Vagina (tissue), 2 donors: ENCODE results near the gene NECTIN2. TPM values are rescaled to one million over a fixed set of nuclear protein-coding genes. Genes with fewer than 3 reads are reported as not detected.
"Not testable (repeated sequence)": the region's sequence is repeated elsewhere in the genome, so short reads cannot be mapped to it uniquely, and the experiment has no call there.

Experiments
- DNase-seq, 2 donors: peaks; one replicate each; pipeline ENCODE4 v3.0.0-alpha.2; 2017; ENCODE audit errors: extremely low spot score in 2 of 2
- H3K27ac ChIP-seq: fragments of 200-600 bp; sonication (generic); one replicate; pipeline ENCODE4 v1.5.1; 2019
- H3K27me3 ChIP-seq: fragments of 200-600 bp; sonication (generic); one replicate; pipeline ENCODE4 v1.5.1; 2019
- H3K36me3 ChIP-seq, 2 donors: fragments of 200-600 bp; sonication (generic); one replicate each; pipeline ENCODE4 v1.5.1; 2017 to 2019
- H3K4me1 ChIP-seq: fragments of 200-600 bp; sonication (generic); one replicate; pipeline ENCODE4 v1.5.1; 2019
- H3K4me3 ChIP-seq, 2 donors: fragments of 200-600 bp; sonication (generic); 1 replicate in 1 of 2; 2 replicates in 1 of 2; pipeline ENCODE4 v1.5.1; 2016 to 2019
- H3K9me3 ChIP-seq: fragments of 200-600 bp; sonication (generic); one replicate; pipeline ENCODE4 v1.5.1; 2019
- POLR2A ChIP-seq, 2 donors: fragments of 450-650 bp; IDR thresholded peaks; one replicate each; pipeline ENCODE4 v1.6.1; 2017; ENCODE audit warnings: antibody characterized with exemption in 2 of 2, mild to moderate bottlenecking in 2 of 2, moderate library complexity in 2 of 2
- POLR2AphosphoS5 ChIP-seq, 2 donors: sonication (generic); formaldehyde crosslinking; IDR thresholded peaks; one replicate each; pipeline ENCODE4 v1.9.0; 2017; ENCODE audit warnings: antibody characterized with exemption in 2 of 2, mild to moderate bottlenecking in 2 of 2, low read depth in 1 of 2; ENCODE audit not compliant: insufficient read depth in 1 of 2
- intact Hi-C: fragments of 100-400 bp; cut with DNase I; formaldehyde crosslinking; loops from one replicate; pipeline ENCODE4 v1.15.1; 2023
- total RNA-seq: library from RNA; depleted of rRNA; stranded (reverse); fragments of >200 nt; gene quantifications from one replicate; pipeline ENCODE4 v1.2.3, GENCODE V29; 2016
- TF ChIP-seq, protein P1 (sequence below), 3 experiments: fragments of 450-650 bp in 2 of 3; fragments of 200-600 bp in 1 of 3; sonication (generic) in 1 of 3; IDR thresholded peaks; one replicate each; pipeline ENCODE4 v1.5.1; 2017 to 2019; ENCODE audit warnings: antibody characterized with exemption in 3 of 3, mild to moderate bottlenecking in 2 of 3, moderate library complexity in 2 of 3

The NECTIN2 gene
- total RNA-seq, 1 donor from 2014 or later = 72.9 TPM

DNA sequence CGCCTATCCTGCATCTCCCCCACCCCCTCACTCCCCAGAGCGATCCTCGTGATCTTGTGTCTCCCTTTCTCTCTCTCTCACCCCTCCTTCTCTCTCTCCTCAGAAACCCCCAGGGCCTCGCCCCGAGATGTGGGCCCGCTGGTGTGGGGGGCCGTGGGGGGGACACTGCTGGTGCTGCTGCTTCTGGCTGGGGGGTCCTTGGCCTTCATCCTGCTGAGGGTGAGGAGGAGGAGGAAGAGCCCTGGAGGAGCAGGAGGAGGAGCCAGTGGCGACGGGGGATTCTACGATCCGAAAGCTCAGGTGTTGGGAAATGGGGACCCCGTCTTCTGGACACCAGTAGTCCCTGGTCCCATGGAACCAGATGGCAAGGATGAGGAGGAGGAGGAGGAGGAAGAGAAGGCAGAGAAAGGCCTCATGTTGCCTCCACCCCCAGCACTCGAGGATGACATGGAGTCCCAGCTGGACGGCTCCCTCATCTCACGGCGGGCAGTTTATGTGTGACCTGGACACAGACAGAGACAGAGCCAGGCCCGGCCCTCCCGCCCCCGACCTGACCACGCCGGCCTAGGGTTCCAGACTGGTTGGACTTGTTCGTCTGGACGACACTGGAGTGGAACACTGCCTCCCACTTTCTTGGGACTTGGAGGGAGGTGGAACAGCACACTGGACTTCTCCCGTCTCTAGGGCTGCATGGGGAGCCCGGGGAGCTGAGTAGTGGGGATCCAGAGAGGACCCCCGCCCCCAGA, 32.2 kb downstream of the NECTIN2 start:
- Histone ChIP-seq H3K36me3 (peaks cover 0 to 37% of the 10 kb centered on the region in 2 donors), H3K27me3 (no peaks in the 10 kb centered on the region), H3K4me1 (peaks cover 6% of the 10 kb centered on the region), H3K27ac (no peak overlapping the region), H3K4me3 (no peak overlapping the region), H3K9me3 (no peaks in the 10 kb centered on the region)
- TF ChIP-seq POLR2A (IDR thresholded peaks at IDR 0.05) (no peak), POLR2AphosphoS5 (IDR thresholded peaks at IDR 0.05; ENCODE audit: insufficient read depth in 1 of 2, low read depth in 1 of 2) (no peak)
- TF ChIP-seq, protein P1, sequence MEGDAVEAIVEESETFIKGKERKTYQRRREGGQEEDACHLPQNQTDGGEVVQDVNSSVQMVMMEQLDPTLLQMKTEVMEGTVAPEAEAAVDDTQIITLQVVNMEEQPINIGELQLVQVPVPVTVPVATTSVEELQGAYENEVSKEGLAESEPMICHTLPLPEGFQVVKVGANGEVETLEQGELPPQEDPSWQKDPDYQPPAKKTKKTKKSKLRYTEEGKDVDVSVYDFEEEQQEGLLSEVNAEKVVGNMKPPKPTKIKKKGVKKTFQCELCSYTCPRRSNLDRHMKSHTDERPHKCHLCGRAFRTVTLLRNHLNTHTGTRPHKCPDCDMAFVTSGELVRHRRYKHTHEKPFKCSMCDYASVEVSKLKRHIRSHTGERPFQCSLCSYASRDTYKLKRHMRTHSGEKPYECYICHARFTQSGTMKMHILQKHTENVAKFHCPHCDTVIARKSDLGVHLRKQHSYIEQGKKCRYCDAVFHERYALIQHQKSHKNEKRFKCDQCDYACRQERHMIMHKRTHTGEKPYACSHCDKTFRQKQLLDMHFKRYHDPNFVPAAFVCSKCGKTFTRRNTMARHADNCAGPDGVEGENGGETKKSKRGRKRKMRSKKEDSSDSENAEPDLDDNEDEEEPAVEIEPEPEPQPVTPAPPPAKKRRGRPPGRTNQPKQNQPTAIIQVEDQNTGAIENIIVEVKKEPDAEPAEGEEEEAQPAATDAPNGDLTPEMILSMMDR (IDR thresholded peaks at IDR 0.05) = no peak
- intact Hi-C loops = no loop called here
- no peak for DNase-seq

DNA sequence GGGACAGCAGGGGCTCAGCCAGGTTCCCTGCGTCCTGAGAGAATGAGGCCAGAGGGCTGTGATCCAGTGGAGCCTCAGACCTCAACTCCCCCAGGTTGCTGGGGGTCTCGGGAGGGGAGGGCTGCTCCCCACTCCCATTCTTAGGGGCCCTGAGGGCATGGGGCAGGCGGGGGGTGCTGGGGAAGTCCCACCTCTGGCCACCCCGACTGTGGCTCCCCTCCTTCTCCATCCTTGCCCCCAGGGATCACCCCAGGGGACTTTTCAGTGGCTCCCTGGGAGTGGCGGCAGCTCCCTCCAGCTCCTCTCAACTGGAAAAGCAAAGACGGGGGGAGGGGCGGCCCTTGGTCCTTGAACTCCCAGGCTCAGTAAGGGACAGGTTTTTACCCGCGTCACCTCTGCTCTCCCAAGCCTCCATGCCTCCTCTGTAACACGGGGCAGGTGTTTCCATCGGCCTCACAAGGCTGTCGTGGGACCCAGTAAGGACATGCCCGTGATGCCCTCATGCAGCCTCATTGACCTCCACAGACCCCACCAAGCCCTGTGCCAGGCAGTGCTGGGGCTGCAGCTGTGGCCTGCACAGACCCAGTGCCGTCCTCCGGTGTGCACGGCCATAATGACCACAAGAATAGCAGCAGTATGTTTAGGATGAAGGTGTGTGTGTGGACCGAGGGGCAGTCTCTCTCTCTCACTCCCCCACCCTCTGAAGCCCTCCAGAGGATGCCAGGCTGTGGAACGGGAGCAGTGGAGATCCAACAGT, 33.4 kb downstream of the NECTIN2 start:
- Histone ChIP-seq H3K9me3 (no peaks in the 10 kb centered on the region), H3K4me3 (no peak overlapping the region), H3K4me1 (peaks cover 6% of the 10 kb centered on the region), H3K36me3 (peaks cover 0 to 36% of the 10 kb centered on the region in 2 donors), H3K27ac (no peak overlapping the region), H3K27me3 (no peaks in the 10 kb centered on the region)
- intact Hi-C loops = no loop called here
- TF ChIP-seq POLR2A (IDR thresholded peaks at IDR 0.05) (no peak), POLR2AphosphoS5 (IDR thresholded peaks at IDR 0.05; ENCODE audit: insufficient read depth in 1 of 2, low read depth in 1 of 2) (no peak)
- TF ChIP-seq, protein P1 (IDR thresholded peaks at IDR 0.05) = no peak
- DNase-seq = no peak

DNA sequence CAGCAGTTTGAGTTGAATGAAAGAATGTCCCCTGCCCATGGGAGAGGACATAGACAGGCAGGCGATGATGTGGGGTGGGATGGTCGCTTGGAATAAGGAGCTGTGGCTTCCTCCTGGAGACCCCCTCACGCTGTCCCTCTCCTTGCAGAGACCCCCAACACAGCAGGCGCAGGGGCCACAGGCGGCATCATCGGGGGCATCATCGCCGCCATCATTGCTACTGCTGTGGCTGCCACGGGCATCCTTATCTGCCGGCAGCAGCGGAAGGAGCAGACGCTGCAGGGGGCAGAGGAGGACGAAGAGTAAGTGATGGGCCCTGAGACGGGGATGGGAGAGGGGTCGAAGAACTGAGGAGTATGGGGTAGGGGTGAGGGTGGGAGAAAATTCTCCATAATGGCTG, 36.0 kb downstream of the NECTIN2 start:
- Histone ChIP-seq H3K36me3 (peaks cover 0 to 30% of the 10 kb centered on the region in 2 donors), H3K4me3 (no peak overlapping the region), H3K9me3 (no peaks in the 10 kb centered on the region), H3K4me1 (no peaks in the 10 kb centered on the region), H3K27me3 (no peaks in the 10 kb centered on the region), H3K27ac (no peak overlapping the region)
- no peak for DNase-seq
- intact Hi-C loops = no loop called here
- no peak for TF ChIP-seq POLR2AphosphoS5 (IDR thresholded peaks at IDR 0.05; ENCODE audit: insufficient read depth in 1 of 2, low read depth in 1 of 2)
- TF ChIP-seq POLR2A (IDR thresholded peaks at IDR 0.05) = no peak
- TF ChIP-seq, protein P1 (IDR thresholded peaks at IDR 0.05) = no peak

DNA sequence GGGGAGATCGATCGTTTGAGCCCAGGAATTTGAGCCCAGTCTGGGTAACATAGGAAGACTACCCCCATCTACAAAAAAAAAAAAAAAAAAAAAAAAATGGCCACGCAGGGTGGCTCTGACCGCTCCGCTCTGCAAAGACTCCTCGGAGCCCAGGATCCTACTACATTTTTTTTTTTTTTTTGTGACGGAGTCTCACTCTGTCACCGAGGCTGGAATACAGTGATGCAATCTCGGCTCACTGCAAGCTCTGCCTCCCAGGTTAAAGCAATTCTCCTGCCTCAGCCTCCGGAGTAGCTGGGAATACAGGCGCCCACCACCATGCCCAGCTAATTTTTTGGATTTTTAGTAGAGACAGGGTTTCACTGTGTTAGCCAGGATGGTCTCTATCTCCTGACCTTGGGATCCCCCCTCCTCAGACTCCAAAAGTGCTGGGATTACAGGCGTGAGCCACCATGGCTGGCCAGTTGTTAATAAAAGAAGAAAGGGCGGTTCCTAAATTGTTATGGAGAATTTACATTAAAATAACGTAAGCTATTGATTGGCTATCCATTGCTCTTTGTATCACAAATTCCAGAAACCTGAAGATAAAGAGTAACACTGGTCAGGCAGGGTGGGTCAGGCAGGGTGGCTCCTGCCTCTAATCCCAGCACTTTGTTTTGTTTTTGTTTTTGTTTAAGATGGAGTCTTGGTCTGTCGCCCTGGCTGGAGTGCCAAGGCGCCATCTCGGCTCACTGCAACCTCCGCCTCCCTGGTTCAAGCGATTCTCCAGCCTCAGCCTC, 36.7 kb downstream of the NECTIN2 start:
- H3K36me3 ChIP-seq = peaks cover 0 to 30% of the 10 kb centered on the region in 2 donors
- DNase-seq, H3K4me1 ChIP-seq, H3K27me3 ChIP-seq, H3K4me3 ChIP-seq, intact Hi-C loops, H3K27ac ChIP-seq, H3K9me3 ChIP-seq: not testable (repeated sequence)

DNA sequence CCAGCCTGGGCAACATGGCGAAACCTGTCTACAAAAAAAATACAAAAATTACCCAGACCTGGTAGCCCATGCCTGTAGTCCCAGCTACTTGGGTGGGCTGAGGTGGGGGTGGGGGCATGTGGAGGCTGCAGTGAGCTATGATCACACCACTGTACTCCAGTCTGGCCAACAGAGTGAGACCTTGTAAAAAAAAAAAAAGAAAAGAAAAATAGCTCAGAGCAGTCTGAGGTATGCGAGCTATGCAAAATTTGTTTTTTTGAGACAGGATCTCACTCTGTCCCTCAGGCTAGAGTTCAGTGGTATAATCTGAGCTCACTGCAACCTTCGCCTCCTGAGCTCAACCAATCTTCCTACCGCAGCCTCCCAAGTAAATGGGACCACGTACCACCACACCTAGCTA, 37.8 kb downstream of the NECTIN2 start:
- Histone ChIP-seq H3K36me3 (peaks cover 0 to 21% of the 10 kb centered on the region in 2 donors), H3K27ac (no peak overlapping the region), H3K9me3 (no peaks in the 10 kb centered on the region), H3K4me1 (no peaks in the 10 kb centered on the region), H3K4me3 (no peak overlapping the region), H3K27me3 (no peaks in the 10 kb centered on the region)
- DNase-seq = no peak
- intact Hi-C loops = no loop called here
- TF ChIP-seq POLR2AphosphoS5 (IDR thresholded peaks at IDR 0.05; ENCODE audit: insufficient read depth in 1 of 2, low read depth in 1 of 2) (no peak), POLR2A (IDR thresholded peaks at IDR 0.05) (no peak)
- TF ChIP-seq, protein P1 (IDR thresholded peaks at IDR 0.05) = no peak
